NCI-H748 treated with DMSO at 0.1 percent for 48 hours (cell line): ENCODE measurements around the gene RNF220.

Experiments
- DNase-seq: peaks from one replicate; lab custom pipeline; 2025; lab: John Stamatoyannopoulos, UW

RNF220 gene

DNA sequence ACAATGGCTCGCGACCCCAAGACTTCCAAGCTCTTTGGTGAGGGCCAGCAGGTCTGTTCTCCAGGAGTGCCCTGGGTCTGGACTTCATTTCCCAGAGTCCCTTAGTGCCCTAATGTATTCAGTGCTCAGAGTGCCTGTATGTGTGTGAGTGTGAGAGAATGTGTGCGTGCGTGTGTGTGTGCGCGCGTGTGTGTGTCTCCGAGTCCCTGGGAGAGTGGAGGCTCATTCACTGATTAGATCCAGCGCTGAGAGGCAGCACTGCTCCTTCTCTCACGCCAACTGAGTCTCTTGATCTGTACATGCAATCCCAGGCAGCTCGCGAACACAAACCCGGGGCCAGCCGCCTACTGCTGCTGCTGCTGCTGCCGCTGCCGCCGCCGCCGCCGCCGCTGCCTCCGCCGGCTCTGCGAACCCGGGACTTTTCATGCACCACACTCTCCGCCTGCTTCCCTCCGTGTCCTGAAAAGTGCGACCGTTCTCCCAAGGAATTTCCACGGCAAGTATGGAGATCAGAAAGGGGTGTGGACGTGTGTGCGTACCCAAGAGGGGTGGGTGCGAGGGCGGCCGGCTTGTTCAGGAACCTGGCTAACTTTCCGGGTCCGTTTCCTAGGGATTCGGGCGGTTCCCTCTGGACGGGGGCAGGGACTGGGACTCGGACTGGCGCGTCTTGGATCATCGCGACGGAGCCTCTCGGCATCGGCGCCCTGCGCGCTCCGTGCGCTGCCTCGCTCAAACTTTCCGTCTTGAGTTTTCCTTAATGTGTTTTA is at the start of gene RNF220:
Gene RNF220, plus strand, starts transcription at position 225 of the 767 bp plus-strand sequence.
- DNase-seq = peak; percentile 62

DNA sequence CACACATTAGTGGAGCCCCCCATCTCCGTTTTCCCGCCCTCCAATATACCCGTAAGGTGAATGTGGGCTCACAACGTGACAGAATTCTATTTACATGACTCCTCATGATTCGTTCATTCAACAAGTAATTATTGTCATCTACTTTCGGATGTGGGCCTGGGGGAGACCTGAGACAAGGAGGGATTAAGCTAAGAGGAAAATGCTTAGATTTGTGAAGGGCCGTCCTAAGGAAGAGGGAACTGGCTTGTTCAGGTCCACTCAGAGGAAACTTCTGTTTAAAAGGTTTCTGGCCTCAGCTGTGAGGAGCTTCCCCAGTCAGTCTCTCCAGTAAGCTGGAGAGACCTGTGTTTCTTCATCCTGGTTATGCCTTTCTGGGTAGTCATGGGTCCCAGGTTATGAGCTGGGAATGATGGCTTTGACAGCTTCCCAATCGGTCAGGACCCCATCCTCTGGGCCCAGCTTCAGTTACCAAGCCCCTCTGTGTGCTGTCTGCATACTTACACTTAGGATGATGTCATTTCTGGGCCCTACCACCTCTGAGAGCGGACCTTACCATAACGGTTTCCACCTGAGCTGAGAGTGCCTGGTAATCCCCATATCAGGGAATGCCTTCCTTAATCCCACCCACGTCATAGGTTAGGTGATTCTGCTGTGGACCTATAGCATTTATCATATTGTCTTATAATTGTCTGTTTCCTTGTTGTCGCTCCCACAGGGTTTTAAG is 49.3 kb upstream of the RNF220 start:
- no peak for DNase-seq

DNA sequence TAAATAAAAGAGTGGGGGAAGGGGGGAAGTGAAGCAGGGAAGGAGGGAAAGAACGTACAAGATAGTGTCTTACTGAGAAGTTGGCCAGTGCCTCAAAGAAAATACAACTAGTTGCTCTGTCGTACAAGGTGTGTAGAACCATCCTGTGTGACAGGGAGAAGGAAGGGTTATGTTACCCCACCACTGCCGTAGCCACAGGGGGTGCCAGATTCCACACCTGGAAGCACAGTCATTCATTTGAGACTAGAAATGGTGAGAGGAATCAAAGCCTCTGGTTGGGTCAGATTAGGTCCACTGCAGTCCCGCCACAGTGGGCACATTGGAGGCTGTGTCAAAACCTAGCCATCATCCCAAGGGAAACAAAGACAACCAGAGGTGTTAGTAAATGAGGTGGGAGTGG is 47.3 kb upstream of the RNF220 start:
- no peak for DNase-seq

DNA sequence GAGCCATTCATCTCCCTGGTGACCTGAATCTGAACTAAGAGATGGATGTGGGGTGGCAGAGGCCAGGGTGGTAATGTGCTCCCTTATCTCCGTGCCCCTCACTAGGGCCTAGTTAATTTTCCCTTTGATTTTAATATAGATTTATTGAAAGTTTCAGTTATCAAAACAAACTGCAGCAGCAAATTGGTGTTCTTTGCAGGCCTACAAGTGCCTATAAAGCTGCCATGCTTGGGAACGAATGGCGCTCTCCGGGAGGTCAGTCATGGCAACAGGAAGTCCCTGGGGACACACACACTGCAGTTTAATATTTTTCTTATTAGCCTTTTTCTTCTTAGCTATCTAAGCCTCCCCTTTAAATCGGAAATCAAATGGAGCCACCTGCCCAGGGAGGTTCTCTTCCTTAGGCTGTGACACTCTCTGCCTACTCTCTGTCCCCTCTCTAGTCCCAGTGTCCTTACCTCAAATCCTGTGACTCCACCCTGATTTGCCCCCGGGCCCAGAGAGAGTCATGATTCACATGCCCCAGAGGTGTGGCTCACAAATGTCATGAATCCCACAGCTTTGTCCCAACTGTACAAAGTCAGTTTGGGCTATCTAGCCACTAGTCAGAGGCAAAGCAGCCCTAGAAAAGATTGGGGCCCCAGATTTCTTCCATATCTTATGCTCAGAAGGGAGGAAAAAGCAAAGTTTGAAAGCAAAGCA is 45.7 kb upstream of the RNF220 start:
- no peak for DNase-seq

DNA sequence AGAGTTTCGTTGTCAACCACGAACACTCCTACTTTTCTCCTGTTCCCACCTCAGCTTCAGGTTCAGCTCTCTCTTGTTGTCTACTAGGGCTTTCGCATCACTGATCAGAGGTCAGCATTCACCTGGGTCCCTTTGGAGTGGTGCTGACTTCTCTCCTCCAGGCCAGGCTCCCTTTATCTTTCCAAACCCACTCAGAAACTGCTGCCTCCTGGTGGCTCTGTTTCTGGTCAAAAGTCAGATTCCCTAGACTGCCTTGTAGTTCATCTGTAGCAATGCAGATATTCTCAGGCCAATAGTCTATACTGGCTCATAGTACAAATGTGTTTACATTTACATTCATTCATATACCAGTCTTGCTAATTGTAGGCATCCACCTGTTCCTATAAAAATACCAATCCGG is 43.6 kb upstream of the RNF220 start:
- no peak for DNase-seq

DNA sequence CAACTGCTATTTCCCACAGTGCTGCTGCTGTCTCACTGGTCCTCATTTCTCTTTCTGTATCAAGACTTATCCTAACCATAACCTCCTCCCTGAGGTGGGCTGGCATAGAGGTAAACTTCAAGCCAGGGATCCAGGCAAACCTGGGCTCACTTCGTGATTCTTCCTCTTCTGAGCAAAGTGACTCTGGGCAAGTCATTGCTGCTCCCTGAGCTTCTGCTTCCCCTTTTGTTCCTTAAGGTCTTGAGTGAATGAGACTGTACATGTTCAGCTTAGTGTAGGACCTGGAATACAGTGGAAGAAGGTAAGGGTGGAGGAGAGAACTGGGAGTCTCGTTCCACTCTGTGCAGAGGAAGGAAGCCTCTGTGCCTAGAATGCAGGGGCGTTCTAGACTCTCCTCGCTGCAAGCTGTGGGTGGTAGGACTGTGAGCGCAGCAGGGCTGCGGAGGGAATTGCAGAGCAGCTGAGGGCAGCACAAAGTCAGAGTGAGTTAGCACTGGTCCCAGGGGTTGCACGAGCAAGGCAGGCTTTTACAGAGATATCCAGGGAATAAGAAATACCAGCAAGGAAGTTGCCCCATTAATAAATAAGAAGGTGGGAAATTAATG is 38.6 kb upstream of the RNF220 start:
- no peak for DNase-seq

DNA sequence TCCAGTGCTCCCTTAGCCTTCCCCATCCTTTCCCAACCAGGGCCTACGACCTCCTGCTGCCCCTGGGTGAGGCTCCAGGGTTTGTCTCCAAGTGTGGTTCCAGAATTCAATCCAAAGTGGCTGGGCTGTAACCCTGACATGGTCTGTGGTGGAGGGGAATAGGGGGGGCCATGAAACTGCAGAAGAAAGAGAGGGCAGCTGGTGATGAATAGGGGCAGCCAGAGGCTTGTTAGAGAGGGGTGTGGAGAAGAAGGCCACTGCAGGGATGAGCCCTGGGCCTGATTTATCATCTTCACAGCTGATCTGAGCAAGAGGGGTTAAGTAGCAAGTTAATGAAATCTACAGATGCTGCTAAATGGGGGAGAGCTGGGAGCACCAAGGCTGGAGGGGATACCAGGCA is 37.1 kb upstream of the RNF220 start:
- DNase-seq = no peak

DNA sequence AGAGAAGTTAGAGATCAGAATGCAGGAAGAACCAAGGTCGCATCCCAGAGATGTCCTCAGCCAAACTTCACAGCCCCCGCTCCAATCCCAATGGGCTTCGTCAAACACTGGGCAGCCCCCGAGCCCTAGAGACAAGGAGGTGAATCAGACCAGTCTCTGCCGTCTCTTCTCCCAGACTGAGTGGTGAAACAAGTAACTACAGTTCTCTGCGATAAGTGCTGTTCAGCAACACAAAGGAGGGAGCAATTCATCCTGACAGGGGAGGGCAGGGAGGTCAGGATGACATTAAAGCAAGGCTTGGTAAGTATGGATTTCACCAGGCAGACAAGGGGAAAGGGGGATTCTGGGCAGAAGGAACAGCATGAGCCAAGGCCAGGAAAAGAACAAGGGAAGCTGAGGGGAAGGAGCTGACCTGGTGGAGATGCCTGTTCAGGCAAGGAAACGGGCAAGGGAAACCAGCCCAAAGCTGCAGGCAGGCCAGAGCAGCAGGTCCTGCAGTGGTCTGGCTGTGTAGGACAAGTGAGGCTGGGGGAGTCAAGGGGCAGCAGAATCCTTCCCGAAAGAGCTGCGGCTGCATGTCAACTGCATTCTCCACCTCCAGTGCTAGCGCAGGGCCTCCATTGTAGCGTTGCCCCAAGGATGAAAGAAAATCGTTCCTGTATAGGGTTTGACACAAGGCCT is 36.4 kb upstream of the RNF220 start:
- no peak for DNase-seq

DNA sequence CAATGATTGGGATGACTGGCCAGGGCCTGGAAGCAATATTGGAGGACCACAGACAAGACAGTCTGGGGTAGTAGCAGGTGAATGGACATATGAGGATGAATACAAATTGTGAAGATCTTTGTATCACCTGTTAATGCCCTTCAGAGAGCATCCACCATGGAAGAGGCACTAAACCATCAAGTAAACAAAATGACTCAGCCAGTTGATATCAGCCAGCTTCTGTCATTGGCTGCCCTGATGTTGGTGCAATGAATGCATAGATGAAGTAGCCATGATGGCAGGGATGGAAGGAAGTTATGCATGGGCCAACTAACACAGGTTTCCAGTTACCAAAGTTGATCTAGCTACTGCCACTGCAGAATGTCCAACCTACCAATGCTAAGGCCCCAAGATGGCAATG is 33.8 kb upstream of the RNF220 start:
- DNase-seq = no peak

DNA sequence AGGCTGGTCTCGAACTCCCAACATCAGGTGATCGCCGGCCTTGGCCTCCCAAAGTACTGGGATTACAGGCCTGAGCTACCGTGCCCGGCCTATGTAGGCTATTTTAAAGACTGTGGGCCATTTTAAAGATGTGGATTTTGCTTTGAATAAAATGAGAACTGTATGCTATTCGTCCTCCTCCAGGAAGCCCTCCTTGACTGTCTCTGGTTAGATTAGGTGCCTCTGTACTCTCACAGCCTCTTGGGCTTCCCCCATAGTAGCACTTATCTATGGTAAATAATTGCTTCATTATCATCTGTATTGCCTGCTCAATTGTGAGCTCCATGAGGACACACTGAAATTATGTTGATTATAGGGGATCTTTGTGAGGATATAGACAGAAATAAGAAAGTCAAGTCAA is 29.5 kb upstream of the RNF220 start:
- DNase-seq = no peak

DNA sequence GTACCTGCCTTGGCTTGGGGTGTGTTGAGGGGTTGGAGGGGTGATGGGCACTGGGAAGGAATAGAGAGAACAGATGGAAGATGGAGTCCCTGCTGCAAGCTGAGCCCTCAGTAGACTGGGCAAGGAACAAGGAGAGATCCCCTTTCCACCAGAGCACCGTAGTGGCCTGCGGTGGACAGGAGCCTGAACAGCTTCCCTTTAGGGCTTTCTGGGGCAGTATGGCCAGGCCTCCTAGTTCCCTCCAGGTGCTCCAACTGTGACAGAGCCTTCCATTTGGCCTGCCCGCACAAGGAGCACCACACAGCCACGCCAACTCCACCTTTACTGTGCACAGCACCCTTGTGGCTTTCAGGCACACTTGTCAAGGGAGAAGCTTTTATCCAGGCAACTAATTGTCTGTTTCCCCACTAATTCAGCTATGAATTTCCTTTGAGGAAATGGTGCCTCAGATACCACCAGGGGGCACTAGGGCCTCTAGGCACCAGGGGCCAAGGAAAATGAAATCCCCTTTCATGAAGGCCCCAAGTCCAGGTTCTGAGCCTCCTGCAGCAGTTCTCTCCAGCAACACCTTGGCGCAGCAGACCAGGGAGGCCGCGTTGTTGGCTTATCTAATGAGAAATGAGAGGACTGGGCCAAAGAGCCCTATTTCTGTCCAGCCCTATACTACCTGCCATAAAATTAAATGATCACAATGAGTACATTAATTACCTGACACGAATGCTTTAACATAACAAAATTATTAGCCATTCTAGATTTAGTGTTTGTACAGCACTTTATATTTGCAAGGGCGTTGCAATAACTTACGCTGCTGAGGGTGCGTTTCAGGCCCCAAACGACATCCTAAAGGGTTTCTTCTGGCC is 26.9 kb upstream of the RNF220 start:
- DNase-seq = peak; percentile 32

DNA sequence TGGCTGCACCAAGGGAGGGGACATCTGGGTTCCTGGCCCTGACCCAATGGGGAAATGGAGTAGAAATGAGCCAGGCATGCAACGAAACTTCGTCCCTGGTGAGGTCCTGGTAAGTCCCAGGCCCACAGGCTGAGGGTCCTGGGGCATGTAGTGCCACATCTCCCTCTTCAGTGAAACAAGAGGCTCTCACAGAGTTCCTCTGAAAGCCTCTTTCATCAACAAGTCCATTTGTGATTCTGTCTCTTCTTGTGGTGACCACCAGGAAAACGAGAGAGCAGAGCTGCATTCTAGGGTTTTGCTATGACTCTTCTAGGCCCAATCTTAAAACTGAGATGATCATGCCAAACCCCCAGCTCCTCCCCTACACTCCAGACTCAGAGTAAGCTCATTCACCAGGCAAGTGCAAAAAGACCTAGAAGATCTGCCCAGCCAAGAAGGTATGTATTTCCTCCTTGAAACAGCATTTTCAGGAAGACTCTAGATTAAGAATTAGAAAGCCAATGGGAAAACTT is 24.3 kb upstream of the RNF220 start:
- no peak for DNase-seq

DNA sequence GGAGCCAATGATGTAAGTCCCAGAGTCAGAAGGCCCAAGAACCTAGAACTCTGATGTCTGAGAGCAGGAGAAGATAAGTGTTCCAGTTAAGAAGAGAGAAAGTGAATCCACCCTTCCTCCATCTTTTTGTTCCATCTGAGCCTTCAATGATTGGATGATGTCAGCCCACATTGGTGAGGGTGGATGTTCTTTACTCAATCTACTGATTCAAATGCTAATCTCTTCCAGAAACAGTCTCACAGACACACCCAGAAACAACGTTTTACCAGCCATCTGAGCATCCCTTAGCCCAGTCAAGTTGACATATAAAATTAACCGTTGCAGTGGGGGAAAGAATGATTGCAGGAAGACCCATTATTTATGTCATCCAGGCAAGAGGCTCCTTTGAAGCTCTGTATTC is 16.5 kb upstream of the RNF220 start:
- no peak for DNase-seq

DNA sequence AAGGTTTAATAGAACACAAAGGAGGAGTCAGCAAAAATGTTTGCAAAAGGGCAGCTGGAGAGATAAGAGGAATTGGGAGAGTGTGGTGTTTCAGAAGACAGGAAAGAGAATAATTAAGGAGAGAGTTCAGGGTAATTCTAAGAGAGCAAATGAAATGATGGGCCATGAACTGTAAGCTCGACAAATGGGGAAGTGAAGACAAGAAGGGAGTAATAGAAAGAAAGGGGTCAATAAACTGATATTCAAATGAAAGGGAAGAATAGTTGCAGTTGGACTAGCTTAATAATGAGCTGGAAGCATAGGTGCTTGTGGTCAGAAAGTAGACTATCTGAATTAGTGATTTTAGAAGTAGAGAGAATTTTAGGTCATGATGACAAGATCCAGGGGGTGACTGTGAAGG is 15.6 kb upstream of the RNF220 start:
- no peak for DNase-seq

DNA sequence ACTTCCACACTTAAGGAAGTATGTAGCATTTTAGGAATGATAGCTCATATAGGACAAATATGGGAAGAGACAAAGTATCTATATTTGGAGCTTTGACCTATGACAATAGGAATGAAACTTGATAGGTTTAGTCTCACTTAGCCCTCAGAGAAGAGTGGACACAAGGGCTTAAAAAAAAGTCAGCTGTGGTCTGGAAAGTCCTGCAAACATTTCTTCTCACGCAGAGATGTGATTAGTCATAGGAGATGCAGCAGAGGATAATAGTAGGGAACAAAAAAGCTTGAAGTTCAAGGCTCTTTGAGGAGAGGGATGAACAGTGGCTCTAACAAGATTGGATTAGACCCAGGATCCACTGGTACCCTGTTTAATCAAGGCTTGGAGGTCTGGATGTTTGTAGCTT is 14.8 kb upstream of the RNF220 start:
- no peak for DNase-seq

DNA sequence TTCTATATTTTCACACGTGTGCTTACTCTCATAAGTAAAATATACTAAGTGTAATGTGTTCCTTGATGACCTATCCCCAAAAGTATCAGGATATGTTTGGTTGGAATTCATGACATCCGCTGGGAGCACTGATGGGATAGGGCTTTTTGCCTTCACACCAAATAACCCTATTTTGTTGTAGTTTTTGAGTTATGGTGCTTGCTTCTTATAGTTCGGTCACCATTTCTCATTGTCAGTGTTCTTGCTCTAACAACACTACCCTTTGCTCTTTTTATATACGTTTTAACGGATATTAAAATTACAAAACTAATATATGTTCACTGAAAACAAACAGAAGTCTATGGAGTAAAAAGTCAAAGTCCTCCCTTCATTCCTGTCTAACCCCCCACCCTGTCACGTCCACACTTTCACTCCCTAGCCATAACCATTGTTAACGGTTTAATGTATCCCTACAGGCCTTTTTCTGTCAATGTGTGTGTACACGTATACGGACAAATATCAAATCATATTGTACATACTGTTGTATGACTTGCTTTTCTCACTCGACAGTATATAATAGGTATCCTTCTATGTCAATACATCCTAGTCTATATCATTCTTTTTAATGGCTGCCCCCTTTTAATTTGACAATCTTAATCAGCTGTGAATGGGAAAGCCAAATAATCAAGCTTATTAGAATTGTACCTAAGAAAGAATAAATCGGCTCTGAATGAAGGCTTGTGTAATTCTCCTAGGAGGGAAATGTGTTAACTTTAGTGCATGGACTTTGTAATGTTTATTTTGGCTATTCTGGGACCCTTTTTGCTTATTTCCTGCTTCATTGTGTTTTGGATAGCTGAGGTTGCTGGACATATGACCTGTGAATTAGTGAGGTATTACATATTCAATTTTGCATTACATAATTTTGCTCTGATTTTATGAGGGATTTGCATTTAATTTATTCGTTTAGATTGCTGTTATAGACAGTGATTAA is 3.5 kb upstream of the RNF220 start:
- no peak for DNase-seq

DNA sequence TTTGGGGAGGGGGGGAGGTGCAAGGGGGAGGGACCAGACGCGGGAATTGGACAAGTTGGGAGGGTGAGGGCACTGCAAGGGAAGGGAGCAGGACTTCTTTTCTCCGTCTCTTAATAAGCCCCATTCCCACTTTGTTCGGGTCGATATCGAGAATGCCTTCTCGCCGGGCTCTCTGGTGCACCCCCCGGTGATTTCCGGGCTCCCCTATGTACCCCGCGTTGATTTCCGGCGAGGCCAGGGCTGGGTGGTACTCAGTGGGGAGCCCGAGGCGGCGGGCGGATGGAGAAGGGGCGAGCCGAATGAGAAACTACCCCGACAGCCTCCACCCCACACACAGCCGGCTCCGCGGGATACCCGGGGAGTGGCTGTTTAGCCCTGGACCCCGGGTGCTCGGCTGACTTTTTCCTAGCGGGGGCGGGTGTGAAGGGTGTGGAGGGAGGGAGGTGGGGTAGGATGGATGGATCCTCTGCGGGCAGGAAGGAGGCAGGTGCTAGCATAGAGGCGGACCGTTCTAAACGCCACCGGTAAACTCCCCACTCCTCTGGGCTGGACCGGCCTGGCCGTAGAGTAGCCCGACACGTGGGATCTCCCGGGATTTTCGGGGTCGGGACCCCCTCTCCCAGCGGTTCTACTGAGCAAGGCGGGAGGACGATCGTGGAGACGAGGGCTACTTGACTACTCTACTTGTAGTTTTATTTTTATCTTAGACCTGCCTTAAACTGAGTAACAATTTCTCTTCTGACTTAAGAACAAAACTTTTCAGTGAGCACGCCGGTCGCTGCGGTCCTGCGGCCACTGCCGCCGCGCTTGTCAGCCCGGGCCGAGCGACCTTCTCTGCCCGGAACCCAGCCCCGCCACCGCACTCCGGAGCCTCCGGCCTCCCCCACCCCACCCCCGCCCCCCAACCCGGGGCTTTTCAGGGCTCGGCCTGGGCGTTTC is 1.0 kb downstream of the RNF220 start:
- DNase-seq = no peak

DNA sequence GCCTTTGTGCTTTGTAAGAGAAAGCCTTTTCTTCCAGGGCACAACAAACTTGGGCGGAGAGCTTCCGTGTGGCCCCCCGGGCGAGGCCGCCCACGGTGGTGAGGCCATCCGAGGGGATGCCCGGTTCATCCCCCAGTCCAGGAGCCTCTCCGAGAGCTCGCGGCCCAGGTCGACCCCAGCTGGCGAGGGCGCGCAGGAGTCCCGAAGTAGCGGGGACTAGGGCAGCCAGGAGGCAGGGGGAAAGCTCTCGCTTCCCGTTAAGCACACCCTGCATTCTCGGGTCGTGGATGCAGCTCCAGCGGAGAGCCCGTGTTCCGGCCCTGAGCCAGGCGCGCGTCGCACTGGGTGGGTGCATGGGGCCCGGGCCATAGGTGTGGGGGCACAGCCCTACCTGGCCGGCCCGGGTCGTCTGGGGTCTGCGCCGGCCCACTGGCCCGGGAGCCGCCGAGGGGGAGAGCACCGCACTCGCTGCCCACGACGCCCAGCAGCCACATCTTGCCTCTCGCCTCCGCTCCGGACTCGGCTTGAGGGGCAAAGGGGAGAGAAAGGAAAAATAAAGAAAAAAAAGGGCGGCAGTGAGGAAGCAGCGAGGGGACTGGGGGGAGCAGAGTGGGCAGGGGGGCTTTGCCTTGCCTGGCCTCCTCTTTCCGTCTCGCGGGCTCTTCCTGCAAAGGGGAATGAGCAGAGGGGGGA is 1.8 kb downstream of the RNF220 start:
- DNase-seq = no peak
